NB4 (cell line): ENCODE data around the gene UXS1.

Experiments used
- DNase-seq: peaks from one replicate; pipeline ENCODE4 v3.0.0; 2010; ENCODE audit warnings: low read depth
- H3K4me3 ChIP-seq: one replicate; pipeline ENCODE4 v1.5.1; 2011; ENCODE audit warnings: mild to moderate bottlenecking, low read depth, low read length, moderate library complexity
- CTCF ChIP-seq: IDR thresholded peaks from one replicate; pipeline ENCODE4 v1.5.1; 2012; ENCODE audit warnings: low read depth, low read length
- MAX ChIP-seq: IDR thresholded peaks from 2 replicates; pipeline ENCODE4 v1.6.1; 2011; ENCODE audit warnings: low read depth, low read length
- MYC ChIP-seq: IDR thresholded peaks from 2 replicates; pipeline ENCODE4 v1.6.1; 2011; ENCODE audit warnings: low read depth, low read length
- POLR2A ChIP-seq: IDR thresholded peaks from 2 replicates; pipeline ENCODE4 v1.6.1; 2011; ENCODE audit warnings: mild to moderate bottlenecking; ENCODE audit not compliant: insufficient read length; ENCODE audit errors: extremely low read depth

The UXS1 gene

GRCh38 chr2:106113361-106113966 lies 80.6 kb downstream of the UXS1 start:
- no peak for DNase-seq
- TF ChIP-seq POLR2A: no peak
- TF ChIP-seq MAX: no peak
- TF ChIP-seq MYC: no peak
- TF ChIP-seq CTCF: no peak
- H3K4me3 ChIP-seq: no peak overlapping the region

- no peak overlapping the region for H3K4me3 ChIP-seq
- no peak for TF ChIP-seq CTCF
- TF ChIP-seq POLR2A: no peak
- TF ChIP-seq MYC: no peak
- no peak for TF ChIP-seq MAX
- DNase-seq: no peak
Measured at GRCh38 chr2:106111882-106112571, 82.1 kb downstream of the UXS1 start.

DNA sequence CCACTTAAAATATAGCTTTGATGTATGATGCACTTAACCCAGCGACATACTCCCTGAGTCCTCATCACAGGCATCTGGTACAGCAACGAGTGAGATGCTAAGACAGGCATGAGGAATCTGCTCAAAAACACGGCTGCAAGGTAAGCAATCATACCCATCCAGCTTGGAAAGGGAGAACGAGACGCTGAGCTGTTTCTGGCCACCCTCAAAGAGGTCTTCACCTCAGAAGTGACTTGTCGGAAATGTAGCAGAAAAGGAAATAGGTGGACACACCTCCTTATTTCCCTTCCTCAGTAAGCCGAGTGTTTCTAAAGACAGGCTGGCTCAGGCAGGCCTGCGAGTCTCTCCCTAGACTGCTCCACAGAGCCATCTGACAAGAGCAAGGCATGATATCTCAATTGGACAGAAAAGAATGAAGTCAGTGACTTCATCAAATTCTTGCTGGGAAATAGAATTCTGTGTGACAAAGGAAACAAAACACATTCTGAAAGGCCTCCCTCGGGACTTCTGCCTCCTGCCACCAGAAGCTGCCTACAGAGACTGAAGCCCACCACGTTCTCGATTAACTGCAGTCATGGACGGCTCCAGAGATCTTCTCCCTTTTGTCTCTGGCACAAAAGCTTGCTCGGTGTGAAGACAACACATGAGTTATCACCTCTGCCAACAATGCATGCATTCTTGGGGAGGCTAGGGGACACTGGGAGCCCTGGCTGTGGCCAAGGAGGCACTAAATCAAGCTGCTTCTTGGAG lies 84.3 kb downstream of the UXS1 start:
- no peak overlapping the region for H3K4me3 ChIP-seq
- no peak for DNase-seq
- no peak for TF ChIP-seq MYC
- no peak for TF ChIP-seq MAX
- no peak for TF ChIP-seq POLR2A
- TF ChIP-seq CTCF: no peak

DNA sequence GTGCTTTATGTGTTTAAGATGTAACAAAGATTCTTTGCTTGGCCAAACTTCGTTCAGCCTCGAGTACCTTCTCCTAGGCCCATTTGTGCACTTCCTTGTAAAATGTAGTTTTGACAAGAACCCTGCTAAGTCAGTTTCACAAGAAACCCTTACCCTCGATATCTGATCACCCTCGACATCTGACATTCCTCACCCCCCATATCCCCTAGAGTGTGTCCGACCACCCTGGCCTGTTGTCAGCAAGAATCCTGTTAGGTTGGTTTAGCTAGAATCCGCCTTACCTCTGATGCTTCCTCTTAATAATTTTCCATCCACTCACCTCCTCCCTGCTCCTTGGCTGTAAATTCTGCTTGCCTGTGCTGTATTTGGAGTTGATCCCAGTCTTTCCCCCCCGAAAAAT lies 85.3 kb downstream of the UXS1 start:
- no peak overlapping the region for H3K4me3 ChIP-seq
- DNase-seq: no peak
- TF ChIP-seq MYC: no peak
- no peak for TF ChIP-seq MAX

DNA sequence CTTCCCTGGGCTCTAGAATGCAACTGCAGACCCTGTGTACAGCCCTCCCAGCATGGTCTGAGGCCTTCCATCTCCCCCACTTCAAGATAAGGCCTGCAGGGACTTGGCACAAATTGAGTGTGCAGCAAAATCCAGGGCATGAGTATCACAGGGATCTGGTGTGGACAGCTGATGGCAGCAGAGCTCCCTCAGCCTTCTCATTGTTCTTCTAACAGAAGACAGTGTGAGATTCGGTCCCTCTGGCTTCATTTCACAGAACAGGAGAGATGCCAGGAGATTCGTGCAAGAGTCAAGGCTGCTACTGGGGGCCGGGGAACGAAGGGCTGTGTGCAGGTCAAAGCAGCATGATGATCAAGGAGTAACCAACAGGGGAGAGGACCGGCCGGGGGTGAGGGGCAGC lies 85.8 kb downstream of the UXS1 start:
- H3K4me3 ChIP-seq: no peak overlapping the region
- no peak for TF ChIP-seq MAX
- TF ChIP-seq POLR2A: no peak
- no peak for TF ChIP-seq MYC
- no peak for TF ChIP-seq CTCF
- DNase-seq: no peak

- H3K4me3 ChIP-seq: no peak overlapping the region
- TF ChIP-seq POLR2A: no peak
- no peak for DNase-seq
Measured at GRCh38 chr2:106107509-106108131, 86.5 kb downstream of the UXS1 start.
